GM10266 (cell line): ENCODE results near the gene MEF2B.
"Not testable (repeated sequence)": the region's sequence is repeated elsewhere in the genome, so short reads cannot be mapped to it uniquely, and the experiment has no call there.

Experiments
- DNase-seq: peaks from one replicate; pipeline ENCODE4 v3.0.0; 2012; ENCODE audit errors: extremely low spot score
- TF ChIP-seq, protein P1 (sequence below): IDR thresholded peaks from 2 replicates; pipeline ENCODE4 v1.5.1; 2012; ENCODE audit warnings: mild to moderate bottlenecking, low read depth; ENCODE audit not compliant: control insufficient read depth, insufficient read depth; ENCODE audit errors: missing control alignments

Gene MEF2B

DNA sequence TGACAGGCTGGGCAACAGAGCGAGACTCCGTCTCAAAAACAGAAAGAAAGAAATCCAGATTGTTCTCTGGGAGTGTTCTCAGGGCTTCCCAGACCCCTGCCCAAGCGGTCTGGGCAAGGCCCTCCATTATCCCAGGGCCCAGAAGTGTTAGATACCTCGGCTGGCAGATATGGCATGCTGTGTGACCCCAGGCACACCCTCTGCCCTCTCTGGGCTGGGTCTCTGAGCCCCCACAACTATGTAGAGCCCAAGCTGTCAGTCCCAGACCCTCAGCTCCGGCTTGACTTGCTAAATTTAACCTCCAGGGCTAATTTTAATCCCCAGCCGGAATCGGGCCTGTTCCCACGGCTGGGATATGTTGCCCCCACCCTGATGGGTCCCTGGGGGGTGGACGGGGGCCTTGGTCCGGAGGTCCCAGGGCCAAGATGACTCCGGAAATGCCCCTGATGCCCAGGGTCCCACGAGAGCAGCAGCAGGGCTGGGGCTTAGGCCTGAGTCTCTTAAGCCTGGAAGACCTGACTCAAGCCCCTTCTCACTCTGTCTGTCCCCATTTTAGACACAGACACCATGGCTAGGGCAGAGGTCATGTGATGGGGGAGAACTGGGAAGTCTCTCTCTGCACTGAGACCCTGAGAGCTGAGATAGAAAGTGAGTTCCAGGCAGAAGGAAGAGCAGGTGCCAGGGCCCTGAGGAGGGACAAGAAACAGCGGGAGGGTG, 17.2 kb downstream of the MEF2B start:
- TF ChIP-seq, protein P1, sequence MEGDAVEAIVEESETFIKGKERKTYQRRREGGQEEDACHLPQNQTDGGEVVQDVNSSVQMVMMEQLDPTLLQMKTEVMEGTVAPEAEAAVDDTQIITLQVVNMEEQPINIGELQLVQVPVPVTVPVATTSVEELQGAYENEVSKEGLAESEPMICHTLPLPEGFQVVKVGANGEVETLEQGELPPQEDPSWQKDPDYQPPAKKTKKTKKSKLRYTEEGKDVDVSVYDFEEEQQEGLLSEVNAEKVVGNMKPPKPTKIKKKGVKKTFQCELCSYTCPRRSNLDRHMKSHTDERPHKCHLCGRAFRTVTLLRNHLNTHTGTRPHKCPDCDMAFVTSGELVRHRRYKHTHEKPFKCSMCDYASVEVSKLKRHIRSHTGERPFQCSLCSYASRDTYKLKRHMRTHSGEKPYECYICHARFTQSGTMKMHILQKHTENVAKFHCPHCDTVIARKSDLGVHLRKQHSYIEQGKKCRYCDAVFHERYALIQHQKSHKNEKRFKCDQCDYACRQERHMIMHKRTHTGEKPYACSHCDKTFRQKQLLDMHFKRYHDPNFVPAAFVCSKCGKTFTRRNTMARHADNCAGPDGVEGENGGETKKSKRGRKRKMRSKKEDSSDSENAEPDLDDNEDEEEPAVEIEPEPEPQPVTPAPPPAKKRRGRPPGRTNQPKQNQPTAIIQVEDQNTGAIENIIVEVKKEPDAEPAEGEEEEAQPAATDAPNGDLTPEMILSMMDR = no peak
- no peak for DNase-seq

DNA sequence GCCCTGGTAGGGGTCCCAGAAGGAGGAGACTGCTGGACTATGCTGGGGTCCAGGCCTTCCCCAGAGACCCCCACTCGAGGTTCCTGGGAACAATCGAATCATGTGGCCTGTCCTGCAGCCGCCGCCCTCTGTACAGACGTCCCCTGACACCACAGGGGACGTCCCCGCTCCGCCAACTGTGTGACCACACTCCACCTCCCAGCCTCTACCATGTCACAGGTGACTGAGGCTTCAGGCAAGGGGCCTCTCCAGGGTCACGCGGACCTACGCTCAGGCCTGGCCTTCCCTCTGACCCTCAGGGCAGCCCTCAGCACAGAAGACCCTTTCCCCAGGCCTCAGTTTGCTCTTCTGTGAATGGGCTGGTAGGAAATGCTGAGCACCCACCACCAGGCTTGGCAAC, 18.6 kb downstream of the MEF2B start:
- TF ChIP-seq, protein P1 = no peak
- DNase-seq = no peak

DNA sequence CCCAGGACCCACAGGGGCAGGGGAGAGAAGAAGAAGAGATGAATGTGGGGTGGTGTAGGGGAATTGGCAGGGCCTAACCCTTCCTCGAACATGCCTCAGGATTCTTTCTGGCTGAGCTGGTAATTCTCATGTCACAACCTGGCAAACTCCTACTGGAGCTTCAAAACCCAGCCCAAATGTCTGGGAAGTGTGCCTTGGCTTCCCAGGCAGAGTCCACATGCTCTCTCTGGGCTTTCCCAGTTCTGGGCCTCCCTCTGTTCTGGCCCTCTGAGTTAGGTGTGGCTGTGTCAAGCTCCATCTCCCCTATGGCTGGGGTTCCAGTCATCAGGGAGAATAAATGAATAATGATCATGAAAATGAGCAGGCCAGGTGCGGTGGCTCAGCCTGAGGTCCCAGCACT, 20.6 kb downstream of the MEF2B start:
- DNase-seq = no peak
- TF ChIP-seq, protein P1 = no peak

DNA sequence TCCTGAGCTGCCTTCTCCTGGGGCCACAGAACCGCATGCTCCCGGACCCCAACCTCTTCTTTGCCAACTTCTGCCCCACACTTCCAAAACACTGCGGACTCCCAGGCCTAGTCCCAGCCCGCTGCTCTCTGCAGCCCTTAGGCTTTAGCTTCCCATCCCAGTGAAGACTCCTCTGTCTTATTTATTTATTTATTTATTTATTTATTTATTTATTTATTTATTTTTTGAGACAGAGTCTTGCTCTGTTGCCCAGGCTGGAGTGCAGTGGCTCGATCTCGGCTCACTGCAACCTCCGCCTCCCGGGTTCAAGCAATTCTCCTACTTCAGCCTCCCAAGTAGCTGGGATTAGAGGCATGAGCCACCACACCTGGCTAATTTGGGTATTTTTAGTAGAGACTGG, 21.6 kb downstream of the MEF2B start:
- not testable (repeated sequence) for DNase-seq

DNA sequence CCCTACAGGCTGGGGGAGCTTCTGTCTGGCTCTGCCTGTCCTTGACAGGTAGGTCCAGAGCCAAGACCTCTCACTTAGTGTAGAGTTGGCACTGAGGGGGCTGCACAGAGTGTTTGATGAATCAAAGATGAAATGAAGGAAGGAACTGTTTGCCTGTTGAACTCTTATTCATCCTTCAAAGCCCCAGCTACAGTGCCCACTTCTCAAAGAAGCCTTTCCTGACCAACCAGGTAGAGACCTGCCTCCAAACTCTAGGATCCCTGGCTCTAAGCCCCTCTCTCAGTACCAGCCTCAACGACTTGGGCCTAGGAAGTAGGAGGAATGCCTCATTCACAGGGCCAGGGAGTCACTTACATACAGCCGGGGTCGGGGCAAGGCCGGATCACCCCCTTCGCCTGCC, 22.7 kb downstream of the MEF2B start:
- no peak for DNase-seq

DNA sequence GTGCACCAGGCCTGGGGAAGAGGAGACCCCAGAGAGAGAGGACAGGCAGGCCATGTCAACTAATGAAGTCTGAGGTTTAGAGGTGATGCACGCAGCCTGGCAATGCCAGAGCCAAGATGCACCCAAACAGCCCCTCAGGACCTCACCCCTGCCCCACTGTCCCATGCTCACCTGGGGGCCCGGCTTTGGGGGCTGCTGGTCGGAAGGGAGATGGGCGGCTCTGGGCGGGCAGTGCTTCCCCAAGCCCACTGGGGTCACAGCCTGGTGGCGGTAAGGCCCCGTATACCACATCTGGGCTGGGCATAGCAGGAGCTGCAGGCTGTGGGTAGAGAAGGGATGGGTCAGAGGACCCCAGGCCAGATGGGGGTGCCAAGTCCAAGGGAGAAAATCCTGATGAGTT, 23.2 kb downstream of the MEF2B start:
- DNase-seq = no peak
- TF ChIP-seq, protein P1 = no peak

More for the DNA sequence above, 22.7 kb downstream of the MEF2B start:
- TF ChIP-seq, protein P1 = no peak

DNA sequence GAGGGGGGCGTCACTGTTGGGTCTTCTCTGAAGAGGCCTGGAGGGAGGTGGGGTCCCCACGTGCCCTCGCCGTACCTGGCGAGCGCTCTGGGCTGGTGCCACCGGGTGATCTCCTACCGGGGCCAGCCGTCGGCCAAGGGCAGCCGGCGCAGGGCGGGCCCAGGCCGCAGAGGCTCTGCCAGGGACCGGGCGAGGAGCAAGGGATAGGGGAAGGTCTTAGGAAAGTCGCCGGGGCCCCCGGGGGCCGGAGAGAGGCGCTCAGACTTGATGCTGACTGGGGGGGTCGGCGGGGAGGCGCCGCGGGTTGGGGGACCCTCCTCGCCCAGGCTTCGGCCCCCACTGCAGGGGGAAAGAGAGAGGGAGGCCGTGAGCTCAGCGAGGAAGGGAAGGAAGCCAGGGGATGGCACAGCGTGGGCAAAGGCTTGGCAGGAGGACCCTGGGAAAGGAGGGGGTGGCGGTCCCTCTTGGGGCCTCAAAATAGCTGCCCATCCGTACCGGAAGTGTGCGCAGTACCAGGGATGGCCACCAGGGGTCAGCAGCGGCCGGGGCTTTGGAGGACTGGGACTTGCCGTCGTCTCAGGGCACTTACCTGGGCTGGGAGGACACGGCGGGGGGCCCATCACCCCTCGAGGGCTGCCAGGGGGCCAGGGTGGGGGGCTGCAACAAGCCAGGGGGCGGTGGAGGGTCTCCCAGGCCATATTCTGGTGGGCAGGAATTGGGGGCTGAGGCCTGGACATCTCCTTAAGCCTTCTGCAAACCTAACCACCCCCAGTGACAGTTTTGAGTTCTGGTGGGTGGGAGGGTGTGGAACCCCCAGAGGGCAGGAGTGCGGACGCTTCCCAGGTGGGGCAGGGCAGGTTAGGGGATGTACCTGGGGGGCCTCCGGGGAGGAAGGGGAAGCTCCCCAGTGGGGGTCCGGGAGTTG, 24.1 kb downstream of the MEF2B start:
- TF ChIP-seq, protein P1 = peak; percentile 99
- DNase-seq = peak; percentile 90
